Skeletal muscle cell (primary cell): ENCODE results near the gene ACOT7.
"Not testable (repeated sequence)": the region's sequence is repeated elsewhere in the genome, so short reads cannot be mapped to it uniquely, and the experiment has no call there.

Experiments
- DNase-seq: peaks from one replicate; pipeline ENCODE4 v3.0.0-alpha.2; 2010; ENCODE audit warnings: low read depth
- H3K4me3 ChIP-seq: 2 replicates; pipeline ENCODE4 v1.5.1; 2011; ENCODE audit warnings: low read depth, mild to moderate bottlenecking, control low read depth, low read length, moderate library complexity

Gene ACOT7

DNA sequence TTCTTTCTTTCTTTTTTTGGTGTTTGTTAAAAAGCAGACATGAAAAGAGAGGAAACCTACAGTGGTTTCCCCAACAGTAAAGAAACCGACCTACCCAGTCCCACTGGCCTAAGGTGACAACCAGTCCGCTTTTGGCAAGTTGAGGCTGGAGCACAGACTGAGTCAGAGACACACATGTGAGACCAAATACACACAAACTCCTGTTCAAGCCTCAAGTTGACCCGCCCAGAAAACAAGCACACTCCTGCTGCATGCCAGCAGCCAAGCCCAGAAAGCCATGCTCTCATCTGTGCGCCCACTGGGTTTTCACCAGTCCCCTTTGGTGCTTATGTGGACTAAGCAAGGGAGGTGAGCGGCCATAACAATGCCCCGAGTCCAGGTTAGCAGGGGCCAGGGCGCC, 68.1 kb downstream of the ACOT7 start:
- H3K4me3 ChIP-seq, result no peak overlapping the region
- no peak for DNase-seq

DNA sequence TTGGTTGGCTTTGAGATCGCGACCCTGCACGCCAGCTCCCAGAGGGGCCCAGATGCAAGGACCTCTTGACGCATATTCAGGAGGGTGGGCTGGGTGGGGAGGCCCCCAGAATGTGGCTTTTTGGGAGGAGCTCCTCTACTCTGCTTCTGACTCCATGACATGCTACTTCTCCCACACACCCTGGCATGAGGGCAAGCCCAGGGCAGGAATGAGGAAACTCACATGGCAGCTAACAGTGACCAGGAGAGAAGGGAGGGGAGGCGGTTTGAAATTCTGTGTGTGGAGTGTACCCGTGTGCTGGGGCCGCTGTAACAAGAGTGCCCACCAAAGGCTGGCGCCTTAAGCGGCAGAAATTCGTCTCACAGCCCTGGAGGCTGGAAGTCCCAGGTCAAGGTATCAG, 71.4 kb downstream of the ACOT7 start:
- DNase-seq, result no peak
- H3K4me3 ChIP-seq, result no peak overlapping the region

DNA sequence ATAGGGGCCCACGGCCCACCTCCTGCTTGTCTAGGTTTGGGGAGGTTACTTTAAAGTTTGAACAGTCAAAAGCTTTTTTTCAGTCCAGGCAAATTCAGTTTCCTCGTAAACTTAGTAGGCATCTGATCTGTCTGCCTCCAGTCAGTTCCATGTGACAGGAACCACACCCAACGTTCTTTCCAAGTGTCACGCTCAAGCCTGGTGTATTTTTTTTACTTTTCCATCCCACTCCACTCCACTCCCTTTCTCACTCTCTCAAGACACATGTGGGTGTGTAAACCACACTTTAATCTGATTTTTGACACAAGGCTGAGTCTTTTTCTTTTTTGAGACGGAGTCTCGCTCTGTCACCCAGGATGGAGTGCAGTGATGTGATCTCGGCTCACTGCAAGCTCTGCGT, 72.4 kb downstream of the ACOT7 start:
- H3K4me3 ChIP-seq, result no peak overlapping the region
- DNase-seq, result no peak

DNA sequence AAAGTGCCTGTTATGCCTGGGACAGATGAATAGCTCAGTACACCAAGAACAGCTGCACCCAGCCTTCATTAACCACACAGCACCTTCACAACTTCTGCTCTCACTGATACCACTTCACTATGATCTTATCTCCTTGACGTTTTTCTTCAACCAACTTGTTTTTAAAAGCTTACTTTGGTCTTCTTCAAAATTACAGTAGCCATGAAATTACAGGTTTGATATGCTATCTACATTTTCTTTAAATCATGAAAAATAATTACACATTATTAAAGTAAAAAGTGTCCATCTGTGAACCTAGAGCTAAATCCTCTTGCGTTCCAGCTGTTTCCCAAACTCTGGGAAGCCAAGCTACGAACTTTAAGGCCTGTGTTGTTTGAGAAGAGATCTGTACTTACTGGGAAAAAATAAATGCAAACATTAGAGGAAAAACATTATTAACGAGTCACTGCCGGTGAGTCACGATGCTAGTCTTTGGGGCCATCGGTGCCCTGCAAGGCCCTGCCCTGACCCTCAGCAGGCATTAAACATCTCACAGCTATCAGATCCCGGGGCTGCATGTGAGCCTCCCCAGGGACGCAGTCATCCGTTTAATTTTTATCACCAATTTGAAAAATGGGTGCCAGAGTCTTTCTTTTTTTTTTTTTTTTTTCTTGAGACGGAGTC, 76.3 kb downstream of the ACOT7 start:
- H3K4me3 ChIP-seq, result no peak overlapping the region
- no peak for DNase-seq

GRCh38 chr1:6316240-6317097, 77.1 kb downstream of the ACOT7 start:
- DNase-seq, result no peak
- H3K4me3 ChIP-seq, result no peak overlapping the region

GRCh38 chr1:6314503-6314902, 79.1 kb downstream of the ACOT7 start:
- no peak overlapping the region for H3K4me3 ChIP-seq
- no peak for DNase-seq

- no peak overlapping the region for H3K4me3 ChIP-seq
- no peak for DNase-seq
These were observed 80.0 kb downstream of the ACOT7 start for GRCh38 chr1:6313393-6314200.

DNA sequence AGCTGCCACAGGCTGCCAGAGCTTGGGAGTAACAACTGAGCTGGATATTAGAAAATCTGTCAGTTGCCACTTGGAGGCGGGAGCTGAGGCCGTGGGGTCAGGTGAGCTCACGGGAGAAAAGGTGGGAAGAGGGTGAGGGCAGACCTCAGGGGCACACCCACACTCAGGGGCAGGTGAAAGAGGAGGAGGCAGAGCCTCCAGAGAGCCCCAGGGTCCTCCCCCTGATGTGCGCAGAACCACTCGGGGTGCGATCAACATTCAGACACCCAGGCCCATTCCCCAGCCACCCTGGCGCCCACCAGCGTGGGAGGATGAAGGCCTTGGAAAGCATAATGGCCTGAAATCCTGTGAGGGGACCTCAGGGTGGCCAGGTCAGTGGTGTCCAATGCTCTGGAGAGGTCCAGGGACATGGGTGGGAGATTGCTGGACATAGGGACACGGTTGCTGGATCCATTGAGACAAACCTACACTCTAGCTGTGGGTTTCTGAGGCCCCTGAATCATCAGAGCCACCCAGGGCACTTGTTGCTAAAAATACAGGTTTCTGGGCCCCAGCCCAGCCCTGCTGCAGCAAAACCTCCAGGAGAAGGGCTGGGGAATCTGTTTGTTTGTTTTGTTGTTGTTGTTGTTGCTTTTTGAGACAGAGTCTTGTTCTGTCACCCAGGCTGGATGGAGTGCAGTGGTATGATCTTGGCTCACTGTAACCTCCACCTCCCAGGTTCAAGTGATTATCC, 83.3 kb downstream of the ACOT7 start:
- no peak overlapping the region for H3K4me3 ChIP-seq
- no peak for DNase-seq

GRCh38 chr1:6309564-6309963, 84.0 kb downstream of the ACOT7 start:
- H3K4me3 ChIP-seq, result no peak overlapping the region
- DNase-seq, result no peak

DNA sequence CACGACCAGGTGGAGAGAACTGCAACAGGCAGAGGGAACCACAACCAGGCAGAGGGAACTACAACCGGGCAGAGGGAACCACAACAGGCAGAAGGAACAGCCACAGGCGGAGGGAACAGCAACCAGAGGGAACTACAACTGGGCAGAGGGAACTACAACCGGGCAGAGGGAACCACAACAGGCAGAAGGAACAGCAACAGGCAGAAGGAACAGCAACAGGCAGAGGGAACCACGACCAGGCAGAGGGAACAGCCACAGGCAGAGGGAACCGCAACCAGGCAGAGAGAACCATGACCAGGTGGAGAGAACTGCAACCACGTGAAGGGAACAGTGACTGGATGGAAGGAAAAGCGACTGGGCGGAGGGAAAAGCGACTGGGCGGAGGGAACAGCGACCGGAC, 85.1 kb downstream of the ACOT7 start:
- H3K4me3 ChIP-seq, result no peak overlapping the region
- DNase-seq, result no peak

DNA sequence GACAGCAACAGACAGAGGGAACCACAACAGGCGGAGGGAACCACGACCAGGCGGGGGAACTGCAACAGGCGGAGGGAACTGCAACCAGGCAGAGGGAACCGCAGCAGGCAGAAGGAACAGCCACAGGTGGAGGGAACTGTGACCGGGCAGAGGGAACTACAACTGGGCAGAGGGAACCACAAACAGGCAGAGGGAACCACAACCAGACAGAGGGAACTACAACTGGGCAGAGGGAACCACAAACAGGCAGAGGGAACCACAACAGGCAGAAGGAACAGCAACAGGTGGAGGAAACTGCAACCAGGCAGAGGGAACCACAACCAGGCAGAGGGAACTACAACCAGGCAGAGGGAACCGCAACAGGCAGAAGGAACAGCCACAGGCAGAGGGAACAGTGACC, 85.9 kb downstream of the ACOT7 start:
- not testable (repeated sequence) for DNase-seq, H3K4me3 ChIP-seq

DNA sequence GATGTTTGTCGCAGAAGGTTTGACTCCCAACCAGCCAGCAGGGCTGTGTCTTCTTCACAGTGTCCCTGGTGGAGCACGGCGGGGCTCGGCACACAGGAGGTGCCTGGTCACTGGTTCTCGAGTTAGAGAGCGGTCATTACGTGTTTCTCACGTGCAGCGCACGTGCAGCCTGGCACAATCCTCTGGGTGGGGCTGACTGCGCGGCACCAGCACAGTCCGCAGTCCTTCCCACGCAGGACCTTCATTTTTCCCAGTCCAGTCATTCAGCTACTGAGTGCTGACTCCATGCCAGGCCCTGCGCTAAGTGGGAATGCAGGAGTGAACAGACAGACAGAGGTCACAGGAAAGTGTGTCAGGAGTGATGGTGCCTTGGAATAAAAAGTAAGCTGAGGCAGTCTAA, 86.5 kb downstream of the ACOT7 start:
- no peak for DNase-seq
- no peak overlapping the region for H3K4me3 ChIP-seq

DNA sequence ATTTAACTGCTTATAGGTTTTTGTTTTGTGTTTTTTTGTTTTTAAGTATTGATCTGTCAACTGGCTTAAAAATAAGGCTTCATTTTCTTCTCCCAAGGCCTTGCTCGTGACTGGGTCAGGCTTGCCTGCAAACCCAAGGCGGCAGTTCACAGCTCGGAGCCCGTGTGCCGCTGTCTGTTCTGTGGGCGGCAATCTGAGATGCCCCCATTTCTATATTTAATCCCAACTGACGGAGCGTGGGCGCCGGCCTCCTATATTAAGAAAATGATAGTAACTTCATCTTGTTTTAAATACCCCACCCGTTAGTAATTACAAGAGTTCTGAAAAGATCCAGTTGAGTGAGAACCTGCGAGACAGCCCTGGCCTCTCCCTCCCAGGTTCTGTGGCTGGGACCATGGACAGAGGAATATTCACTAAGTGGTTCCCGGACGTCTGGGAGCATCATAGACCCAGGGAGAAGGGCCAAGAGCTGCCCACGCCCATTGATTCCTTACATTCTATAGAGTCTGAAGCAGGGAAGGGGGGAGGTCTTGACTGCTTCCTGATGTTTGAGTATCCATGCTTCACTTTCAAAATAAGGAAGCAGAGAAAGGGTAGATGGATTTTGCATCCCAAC, 90.1 kb downstream of the ACOT7 start:
- no peak overlapping the region for H3K4me3 ChIP-seq
- no peak for DNase-seq

- DNase-seq, result no peak
- H3K4me3 ChIP-seq, result no peak overlapping the region
These were observed 91.0 kb downstream of the ACOT7 start for GRCh38 chr1:6302568-6302967.

- no peak overlapping the region for H3K4me3 ChIP-seq
- no peak for DNase-seq
These were observed 92.0 kb downstream of the ACOT7 start for GRCh38 chr1:6301526-6301925.

DNA sequence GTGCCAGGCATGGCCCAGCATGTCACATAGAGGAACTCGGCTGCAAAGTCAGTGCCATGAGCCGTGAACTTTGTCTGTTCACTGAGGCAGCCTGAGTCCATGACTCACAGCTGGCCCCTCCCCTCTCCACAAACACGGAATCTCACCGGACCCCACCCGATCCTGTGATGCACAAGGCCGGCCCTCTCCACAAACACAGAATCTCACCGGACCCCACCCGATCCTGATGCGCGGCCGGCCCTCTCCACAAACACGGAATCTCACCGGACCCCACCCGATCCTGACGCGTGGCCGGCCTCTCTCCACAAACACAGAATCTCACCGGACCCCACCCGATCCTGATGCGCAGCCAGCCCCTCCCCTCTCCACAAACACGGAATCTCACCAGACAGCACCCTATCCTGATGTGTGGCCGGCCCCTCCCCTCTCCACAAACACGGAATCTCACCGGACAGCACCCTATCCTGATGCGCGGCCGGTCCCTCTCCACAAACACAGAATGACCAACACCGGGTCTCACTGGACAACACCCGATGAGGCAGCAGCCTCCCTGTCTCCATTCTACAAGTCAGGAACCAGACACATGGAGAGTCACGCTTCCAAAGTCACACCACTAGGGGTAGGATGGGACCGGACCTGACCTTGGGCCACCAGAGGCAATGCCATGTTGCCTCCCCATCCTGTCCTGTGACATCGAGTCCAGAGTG, 93.1 kb downstream of the ACOT7 start:
- H3K4me3 ChIP-seq, result no peak overlapping the region
- DNase-seq, result no peak

- no peak overlapping the region for H3K4me3 ChIP-seq
- no peak for DNase-seq
These were observed 93.9 kb downstream of the ACOT7 start for GRCh38 chr1:6299557-6300165.

- DNase-seq, result no peak
- no peak overlapping the region for H3K4me3 ChIP-seq
These were observed 94.6 kb downstream of the ACOT7 start for GRCh38 chr1:6298940-6299465.
